ENCODE data around the gene IZUMO1R.
"Not testable (repeated sequence)": the region's sequence is repeated elsewhere in the genome, so short reads cannot be mapped to it uniquely, and the experiment has no call there.

Gene IZUMO1R

GRCh38 chr11:94326947-94327346 lies 22.6 kb downstream of the IZUMO1R start:
- DNase-seq: peak; percentile 6 to 20

- no peak for DNase-seq
Observed at GRCh38 chr11:94328587-94329080, 24.3 kb downstream of the IZUMO1R start.

GRCh38 chr11:94329501-94329900 lies 25.1 kb downstream of the IZUMO1R start:
- no peak for DNase-seq

- no peak for DNase-seq
Observed at GRCh38 chr11:94330789-94331188, 26.4 kb downstream of the IZUMO1R start.

GRCh38 chr11:94332814-94333213 lies 28.4 kb downstream of the IZUMO1R start:
- no peak for DNase-seq

GRCh38 chr11:94336033-94336432 lies 31.7 kb downstream of the IZUMO1R start:
- DNase-seq: no peak

- DNase-seq: no peak
Observed at GRCh38 chr11:94338651-94339050, 34.3 kb downstream of the IZUMO1R start.

- DNase-seq: no peak
Observed at GRCh38 chr11:94342250-94342649, 37.9 kb downstream of the IZUMO1R start.

GRCh38 chr11:94343495-94343894 lies 39.1 kb downstream of the IZUMO1R start:
- DNase-seq: no peak

GRCh38 chr11:94346311-94346710 lies 41.9 kb downstream of the IZUMO1R start:
- not testable (repeated sequence) for DNase-seq

GRCh38 chr11:94350850-94351563 lies 46.6 kb downstream of the IZUMO1R start:
- DNase-seq: not testable (repeated sequence)

Measured in inflammatory macrophage treated with lipopolysaccharide for 1 hour (primary cell).